NCI-H146 treated with DMSO at 0.1 percent for 48 hours (cell line): Measurements from ENCODE around the gene ZNF274.
A peak's percentile ranks its signal among the peaks of the same experiment; 100 is the strongest.
"Not testable (repeated sequence)": the region's sequence is repeated elsewhere in the genome, so short reads cannot be mapped to it uniquely, and the experiment has no call there.

Source experiments
- DNase-seq: peaks from one replicate; lab custom pipeline; 2025; ENCODE audit not compliant: unreplicated experiment; lab: John Stamatoyannopoulos, UW

Gene ZNF274

DNA sequence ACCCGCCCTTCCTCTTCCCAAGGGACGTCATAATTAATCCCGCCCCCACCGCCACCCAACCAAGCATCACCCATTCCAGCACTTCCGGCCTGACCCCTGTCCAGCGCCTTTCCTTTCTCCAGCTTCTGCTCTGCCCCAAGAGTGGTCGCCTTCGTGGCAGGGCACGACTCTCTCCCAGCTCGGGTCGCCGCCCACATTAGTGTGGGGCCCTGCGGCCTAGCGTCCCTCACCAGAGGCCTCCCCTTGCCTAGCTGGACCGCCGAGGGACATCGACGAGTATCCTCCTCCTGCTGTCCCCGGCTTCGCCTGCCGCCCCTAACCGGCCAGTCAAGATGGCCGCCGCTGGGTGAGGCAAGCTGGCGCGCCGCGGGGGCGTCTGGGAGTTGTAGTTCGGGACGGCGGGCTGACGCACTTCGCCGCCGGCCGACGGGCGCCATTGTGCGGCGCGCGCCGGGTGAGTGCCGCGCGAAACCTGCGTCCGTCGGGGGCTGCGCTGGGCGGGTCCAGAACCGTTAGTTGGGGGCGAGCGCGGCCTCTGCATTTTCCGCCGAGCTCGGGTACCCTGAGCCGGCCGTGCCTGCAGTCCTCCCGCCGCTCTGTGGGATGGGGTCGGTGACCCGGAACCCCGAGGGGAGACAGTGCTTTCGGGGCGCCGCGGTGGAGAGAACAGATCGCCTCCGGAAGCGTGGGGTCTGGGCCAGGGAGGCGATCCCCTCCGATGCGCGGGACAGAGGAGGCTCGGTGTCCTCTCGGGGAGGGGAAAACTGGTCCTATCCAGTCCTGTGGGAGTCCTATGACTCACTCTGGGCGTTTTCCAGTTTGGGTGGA is at the start of gene ZNF274:
Gene ZNF274 (plus strand): TSS at position 73 of the 828 bp plus-strand sequence. CDS start 905 bp downstream, outside the sequence.
- peak; percentile 85 for DNase-seq

DNA sequence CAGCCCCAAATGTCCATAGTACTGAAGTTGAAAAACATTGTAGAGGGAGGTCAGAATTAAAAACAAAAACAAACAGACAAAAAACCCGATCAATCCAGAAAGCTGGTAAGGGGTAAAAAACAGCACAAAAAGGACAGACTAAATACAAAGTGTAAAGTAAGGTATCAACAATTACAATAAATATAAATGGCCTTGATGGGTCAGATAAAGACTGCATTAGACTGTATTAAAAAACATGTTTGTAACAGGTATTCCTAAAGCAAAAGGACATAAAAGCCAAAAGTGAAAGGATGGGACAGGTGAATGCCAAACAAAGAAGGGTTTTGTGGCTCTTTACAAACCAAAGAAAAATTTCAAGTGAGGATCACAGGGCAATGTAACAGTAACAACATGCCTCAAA is 48.6 kb upstream of the ZNF274 start:
- DNase-seq = no peak

DNA sequence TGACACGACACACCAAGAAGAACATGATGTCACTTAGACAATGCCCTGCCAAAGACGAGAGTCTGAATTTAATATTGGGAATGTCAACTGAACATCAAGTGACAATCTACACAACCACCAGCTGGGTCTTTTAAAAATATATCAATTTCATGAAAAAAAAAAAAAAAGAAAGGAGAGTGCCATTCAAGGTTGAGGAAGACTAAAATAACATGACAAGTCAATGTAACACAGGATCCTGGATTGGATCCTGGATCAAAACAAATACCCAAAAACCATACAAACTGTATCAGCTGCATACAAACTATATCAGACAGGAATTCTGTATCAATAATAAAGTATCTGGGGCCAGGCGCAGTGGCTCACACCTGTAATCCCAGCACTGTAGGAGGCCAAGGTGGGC is 37.0 kb upstream of the ZNF274 start:
- DNase-seq = no peak

DNA sequence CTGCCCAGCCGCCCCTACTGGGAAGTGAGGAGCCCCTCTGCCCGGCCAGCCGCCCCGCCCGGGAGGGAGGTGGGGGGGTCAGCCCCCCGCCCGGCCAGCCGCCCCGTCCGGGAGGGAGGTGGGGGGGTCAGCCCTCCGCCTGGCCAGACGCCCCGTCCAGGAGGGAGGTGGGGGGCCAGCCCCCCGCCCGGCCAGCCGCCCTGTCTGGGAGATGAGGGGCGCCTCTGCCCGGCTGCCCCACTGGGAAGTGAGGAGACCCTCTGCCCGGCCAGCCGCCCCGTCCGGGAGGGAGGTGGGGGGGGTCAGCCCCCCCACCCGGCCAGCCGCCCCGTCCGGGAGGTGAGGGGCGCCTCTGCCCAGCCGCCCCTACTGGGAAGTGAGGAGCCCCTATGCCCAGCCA is 35.4 kb upstream of the ZNF274 start:
- not testable (repeated sequence) for DNase-seq

DNA sequence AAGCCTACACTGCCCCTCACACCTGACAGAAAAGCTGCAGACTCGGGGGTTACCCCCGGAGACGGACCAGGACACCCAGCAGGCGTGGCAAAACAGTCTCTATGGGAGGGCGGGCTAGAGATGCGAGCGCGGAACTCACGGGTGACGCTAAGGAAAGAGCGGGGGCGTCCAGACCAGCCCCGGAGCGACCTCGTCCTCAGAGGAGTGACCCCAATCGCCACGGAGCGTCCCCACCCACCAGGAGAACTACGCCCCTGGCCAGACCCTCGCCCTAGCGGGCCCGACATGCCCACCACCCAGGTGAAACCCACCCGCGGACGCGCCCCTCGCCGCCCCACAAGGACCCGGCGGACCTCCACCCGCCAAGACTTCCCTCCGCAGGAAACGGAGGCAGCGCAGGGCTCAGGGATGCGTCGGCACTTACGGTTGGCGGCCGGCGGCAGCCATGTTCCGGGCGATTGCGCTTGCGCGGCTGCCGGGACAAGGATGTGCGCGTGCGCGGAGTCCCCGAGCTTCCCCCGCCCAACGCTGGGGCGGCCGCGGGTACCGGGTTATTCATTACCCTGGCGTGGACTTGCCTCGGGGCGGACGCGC is 32.4 kb upstream of the ZNF274 start, which contains the start of gene ZNF329:
Gene ZNF329 (minus strand): TSS at position 462 of the 594 bp plus-strand sequence. CDS start 21,286 bp downstream, outside the sequence.
- peak; percentile 53 for DNase-seq

DNA sequence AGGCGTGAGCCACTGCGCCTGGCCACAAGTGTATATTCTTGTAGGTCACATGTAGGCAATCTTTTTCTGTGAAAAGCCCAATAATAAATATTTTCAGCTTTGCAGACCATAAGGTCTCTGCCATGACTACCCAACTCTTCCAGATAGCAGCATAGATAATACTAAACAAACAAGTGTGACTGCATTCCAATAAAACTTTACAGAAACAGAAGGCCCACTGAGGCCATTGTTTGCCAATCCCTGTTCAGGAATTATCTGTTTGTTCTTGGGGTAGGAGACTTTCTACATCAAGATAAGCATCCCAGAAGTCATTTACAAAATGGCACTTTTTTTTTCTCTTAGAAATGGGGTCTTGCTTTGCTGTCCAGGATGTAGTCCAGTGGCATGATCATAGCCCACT is 29.5 kb upstream of the ZNF274 start:
- DNase-seq = no peak

DNA sequence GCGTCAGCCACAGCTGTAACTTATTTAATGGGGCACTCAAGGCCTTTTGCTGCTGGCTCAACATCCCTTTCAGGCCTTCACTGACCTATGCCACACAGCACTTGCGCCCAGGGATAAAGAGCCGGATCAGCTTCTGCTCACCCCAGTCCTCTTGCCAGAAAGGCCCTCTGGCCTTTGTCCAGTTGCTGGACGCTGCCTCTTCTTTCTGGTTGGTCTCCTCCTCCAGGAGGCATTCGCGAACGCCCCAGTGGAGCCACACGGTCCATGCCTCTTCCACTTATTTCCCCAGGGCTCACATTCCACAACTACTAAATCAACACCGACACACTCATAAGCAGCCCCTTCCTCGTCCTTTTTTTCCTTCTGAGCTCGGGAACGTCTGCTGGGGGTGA is 28.6 kb upstream of the ZNF274 start:
- DNase-seq = no peak

DNA sequence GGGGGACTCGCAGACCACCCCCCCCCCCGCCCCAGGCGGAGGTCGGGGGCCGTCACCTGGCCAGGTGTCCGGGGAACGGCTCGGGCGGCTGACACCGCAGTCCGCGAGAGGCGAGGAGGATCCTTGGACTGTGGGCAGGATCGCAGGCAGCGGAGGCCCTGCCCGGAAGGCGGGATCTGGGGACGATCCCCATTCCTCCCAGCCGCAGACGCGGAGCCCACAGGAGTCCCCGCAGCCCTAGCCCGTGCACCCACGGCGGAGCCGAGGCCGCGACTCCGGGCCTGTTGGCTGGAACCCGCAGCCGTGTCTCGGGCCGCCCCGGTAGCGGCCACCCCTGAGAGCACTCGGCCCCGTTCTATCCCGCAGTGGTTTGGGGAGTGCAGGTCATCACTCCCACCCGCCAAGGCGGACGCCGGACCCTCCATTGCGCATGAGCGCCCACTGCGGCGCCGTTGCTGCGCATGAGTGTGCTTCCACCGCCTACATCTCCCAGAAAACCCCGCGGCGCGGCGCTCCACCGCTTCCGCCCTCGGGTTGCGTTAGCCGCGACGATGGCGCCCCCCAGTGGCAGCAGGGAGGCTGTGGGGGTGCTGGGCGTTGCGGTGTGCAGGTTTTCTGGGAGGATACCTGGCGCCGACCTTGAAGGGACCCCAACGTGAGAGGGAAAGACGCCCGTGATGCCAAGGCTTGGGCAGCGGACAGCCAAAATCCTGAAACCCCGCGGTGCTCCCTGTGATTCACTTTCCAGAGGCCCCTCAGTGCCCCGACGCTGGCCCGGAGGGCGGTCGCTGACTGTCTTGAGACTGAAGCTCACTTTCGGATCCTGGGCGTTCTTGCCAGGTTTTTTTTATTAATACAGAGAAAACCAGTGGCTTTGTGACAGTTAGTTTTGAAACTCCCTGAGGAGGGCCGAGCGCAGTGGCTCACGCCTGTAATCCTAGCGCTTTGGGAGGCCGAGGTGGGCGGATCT is 27.9 kb upstream of the ZNF274 start:
- DNase-seq = peak; percentile 58

DNA sequence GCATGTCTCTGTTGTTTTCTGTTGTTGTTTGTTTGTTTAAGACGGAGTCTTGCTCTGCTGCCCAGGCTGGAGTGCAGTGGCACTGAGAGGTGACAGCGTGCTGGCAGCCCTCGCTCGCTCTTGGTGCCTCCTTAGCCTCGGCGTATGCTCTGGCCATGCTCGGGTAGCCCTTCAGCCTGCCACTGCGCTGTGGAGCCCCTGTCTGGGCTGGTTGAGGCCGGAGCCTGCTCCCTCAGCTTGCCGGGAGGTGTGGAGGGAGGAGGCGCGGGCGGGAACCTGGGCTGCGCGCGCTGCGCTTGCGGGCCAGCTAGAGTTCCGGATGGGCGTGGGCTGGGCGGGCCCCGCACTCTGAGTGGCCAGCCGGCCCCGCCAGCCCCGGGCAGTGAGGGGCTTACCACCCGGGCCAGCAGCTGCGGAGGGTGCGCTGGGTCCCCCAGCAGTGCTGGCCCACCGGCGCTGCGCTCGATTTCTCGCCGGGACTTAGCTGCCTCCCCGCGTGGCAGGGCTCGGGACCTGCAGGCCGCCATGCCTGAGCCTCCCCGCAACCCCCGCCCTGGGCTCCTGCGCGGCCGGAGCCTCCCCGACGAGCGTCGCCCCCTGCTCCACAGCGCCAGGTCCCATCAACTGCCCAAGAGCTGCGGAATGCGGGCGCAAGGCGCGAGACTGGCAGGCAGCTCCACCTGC is 25.7 kb upstream of the ZNF274 start:
- DNase-seq = no peak

DNA sequence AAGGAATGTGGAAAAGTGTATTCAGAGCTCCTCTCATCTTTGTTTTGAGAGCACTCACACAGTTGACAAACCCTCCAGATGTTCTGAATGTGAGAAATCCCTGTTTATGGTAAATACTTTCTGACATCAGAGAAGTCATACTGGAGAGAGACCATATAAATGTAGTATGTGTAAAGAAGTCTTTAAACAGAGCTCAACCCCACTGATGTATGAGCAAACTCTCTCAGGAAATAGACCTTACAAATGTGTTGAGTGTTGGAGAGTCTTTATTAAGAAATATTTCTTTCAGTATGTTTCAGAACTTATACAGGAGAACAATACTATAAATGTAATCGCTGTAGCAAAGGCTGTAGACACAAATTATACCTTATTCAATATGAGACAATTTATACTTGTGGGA is 16.6 kb upstream of the ZNF274 start:
- no peak for DNase-seq

DNA sequence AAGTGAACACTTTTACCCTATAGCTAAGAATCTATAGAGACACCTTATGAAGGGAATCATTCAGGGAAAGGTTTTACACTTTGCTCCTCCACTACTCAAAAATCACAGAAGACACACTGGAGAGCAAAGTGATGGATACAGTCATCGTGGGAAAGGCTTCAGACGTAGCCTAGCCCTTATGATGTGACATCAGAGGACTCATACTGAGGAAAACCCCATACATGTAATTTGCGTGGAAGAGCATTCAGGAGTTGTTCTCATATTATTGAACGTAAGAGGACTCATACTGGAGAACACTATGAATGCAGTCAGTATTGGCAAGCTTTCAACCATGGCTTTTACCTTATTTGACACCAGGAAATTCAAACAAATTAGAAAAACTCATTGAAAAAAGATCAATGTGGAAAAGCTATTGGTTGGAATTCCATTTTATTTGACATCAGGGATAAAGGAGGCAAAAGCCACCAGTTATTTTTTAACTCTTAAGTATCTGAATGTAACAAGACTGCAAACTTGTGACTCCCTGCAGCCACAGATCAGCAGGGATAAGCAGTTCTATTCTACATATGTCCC is 16.1 kb upstream of the ZNF274 start:
- DNase-seq = no peak

DNA sequence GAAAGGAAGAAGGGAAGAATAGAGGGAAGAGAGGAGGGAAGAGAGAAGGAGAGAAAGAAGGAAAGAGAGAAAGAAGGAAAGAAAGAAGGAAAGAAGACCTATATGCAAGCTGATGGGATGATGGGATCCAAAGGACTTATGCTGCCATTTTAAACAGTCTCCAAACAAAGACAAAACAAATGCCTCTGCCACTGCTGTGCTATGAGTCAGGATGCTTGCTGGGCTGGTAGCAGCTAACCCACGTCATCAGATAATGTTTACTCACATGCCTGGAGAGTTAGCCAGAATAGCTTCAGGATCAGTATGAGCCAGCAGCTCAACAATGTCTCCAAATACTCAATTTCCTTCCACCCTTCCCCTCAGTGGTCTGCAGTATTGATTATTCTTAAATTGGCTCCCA is 12.0 kb upstream of the ZNF274 start:
- no peak for DNase-seq

DNA sequence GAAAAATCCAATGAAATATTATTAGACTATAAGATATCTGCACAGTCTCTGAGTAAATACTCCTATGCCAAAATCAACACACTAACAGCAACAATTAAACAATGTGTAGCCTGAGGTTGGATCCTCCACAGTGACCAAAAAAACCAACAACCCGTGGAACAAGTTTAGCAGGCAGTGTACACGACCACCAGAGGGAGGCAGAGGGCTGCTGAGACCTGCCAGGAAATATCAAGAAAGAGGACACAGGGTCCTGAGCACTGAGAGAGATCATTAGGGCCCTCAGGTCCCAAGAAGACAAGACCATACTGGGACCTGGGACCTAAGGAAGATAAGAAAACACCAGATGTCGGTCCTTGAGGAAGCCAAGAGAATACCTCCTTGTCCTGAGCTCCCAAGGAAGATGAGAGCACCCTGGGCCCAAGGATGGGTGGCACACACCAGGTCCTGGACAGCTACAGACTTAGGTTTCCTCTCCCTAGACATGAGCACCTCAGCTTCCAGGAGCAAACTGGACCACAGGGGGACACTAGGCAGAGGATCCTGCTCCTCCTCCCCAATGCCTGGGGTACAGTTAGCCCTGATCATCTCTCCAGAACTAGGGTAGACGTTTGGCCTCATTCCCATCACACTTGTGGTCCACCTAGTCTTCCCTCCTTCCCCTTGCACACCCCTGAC is 822 bp upstream of the ZNF274 start:
- DNase-seq = peak; percentile 25

DNA sequence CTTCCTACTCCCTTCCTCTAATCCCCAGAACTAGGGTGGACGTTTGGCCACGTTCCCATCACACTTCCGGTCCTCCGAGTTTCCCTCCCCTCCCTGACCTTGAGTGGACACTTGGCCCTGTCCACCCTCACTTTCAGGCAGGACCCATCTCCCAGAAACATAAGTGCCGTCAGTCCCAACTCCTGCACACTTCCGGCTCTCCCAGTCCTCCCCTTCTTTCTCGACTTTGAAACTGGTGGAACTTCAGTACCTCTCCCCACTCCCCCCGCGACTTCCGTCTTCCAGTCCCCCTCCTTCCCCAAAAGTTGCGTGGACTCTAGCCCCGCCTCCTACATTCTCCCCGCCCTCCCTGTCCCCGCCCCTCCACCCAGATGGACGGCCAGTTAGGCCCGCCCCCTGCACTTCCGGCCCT is 278 bp upstream of the ZNF274 start:
- DNase-seq = no peak

DNA sequence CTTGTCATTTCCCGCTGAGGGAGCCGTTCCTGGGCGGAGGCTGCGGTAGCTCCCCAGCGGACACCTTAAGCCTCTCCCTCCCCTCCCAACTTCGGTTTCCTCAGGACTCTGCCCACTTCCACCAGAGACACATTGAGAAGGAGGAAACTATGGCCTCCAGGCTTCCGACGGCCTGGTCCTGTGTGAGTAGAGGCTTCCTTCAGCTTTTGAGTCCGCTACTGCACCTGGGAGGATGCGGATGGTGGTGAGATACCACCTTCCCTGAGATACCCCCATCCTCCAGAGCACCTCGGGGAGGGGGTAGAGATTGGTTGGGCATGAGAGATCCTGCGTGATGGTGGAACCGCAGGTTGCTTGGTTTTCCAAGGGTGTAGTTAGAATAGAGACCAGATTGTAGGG is 955 bp downstream of the ZNF274 start:
- DNase-seq = no peak

DNA sequence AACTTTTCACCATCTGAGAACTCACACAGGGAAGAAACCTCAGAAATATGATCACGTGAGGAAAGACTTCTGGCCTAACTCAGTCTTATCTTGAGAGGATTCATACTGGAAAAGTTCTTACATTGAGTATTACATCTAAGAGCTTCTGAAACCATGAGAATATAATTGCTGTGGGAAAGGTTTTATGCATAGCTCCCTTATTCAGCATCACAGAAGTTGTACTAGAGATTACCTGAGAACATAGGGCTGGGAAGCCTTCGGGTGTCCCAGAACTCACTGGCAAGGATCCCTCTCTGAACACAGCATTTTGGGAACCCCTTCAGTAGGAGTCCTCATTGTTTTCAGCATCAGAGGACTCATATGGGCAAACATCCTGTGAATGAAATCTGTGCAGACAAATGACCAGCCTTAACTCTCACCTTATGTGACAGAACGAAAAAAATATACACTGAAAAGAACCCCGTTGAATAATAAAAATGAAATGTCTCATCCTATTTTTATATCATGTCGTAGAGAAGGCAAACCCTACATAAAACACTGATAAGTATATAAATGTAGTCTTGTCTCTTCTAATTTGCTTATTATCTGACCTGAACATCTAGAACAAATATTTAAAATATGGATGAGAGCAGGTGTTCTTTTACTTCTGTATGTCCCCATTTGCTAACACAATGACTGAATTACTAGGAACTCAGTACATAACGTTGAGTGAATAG is 14.2 kb downstream of the ZNF274 start:
- DNase-seq = no peak

DNA sequence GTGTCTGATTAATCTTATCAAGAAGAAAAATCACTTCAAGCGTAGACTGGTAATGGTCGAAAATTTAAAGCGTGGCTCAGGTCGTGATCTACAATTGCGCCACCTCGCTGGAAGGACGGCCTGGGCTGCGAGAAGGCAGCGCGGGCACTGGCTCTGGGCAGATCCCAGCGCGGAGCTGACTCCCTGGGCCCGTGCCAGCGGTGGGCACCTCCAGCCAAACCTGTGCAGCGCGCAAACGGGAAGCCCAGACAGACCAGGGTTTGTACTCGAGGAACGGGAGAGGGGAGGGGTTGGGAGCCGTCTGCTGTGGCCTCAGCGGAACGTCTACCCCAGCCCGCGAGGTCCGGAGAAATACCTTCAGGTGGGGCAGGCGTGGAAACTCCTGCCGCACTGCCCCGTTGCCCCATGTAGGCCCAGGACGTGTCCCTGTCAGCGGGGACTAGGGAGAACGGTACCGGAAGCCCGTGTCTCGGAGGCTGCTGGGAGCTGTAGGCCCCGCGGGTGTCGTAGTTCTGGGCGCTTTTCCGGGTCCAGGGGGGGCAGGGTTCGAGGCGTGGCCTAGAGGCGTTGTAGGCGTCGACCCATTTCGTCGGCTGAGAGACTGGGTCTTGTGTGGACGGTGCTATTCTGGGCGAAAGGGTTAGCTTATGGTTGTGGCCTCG is 21.1 kb downstream of the ZNF274 start:
- no peak for DNase-seq

DNA sequence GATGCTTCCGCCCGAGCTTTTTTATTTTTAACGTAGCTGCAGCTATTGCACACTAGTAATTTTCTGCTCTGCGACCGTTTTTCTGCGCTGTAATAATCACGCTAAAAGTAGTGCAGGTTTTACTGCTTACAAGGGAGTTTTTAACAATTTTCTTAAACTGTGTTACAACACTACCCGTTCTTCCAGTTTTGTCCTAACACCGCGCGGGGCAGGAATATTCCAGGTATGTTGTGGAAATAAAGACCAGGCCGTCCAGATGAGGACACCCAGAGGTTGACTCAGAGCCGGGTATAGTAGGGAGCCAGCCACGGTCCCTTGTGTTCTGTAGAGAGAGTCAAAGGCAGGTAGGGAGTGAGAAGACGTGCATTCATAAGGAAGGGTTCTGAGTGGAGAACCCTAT is 21.7 kb downstream of the ZNF274 start:
- DNase-seq = no peak

DNA sequence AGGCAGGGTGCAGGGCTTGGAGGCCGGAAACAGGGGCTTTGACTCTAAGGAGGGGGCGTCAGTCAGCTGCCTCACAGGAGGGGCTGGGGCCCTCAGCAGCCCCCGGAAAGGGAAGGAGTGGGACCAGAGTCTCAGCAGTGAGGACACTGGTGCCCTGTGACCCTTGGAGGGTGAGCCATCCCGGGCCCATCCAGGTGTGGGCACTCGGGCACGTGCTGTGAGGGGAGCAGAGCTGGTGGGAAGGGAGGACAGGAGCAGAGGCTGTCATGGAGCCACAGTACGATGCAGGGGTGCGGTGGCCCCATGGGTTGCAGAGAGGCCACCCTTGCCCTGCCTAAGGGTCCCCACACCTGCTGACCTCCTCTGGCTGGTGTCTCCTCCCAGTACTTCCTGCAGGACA is 26.7 kb downstream of the ZNF274 start:
- DNase-seq = no peak
